ENCODE data around the gene ALK.

- TF ChIP-seq POLR2A (IDR thresholded peaks at IDR 0.05; ENCODE audit: low read length) = no peak
- no peak for TF ChIP-seq GATA1 (IDR thresholded peaks at IDR 0.05; ENCODE audit: low read depth, low read length)
Observed at GRCh38 chr2:29246383-29247300, 674.7 kb downstream of the ALK start.
